K562 (cell line): ENCODE results near the gene S100A9. TPM values are rescaled to one million over a fixed set of nuclear protein-coding genes. Genes with fewer than 3 reads are reported as not detected.

Experiments
- CCNT2 ChIP-seq: IDR thresholded peaks from 2 replicates; pipeline ENCODE4 v1.6.1; 2011; ENCODE audit warnings: borderline replicate concordance, low read depth, mild to moderate bottlenecking, moderate library complexity, mixed read lengths, low read length; ENCODE audit not compliant: insufficient read length; ENCODE audit errors: extremely low read depth
- CEBPB ChIP-seq: fragments of 450-650 bp; IDR thresholded peaks from 2 replicates; pipeline ENCODE4 v1.6.1; 2016; ENCODE audit warnings: missing genetic modification characterization, missing compliant biosample characterization
- E2F5 ChIP-seq: sonication (generic); formaldehyde crosslinking; IDR thresholded peaks from 2 replicates; pipeline ENCODE4 v1.8.0; 2022; ENCODE audit warnings: mild to moderate bottlenecking, missing genetic modification reagents
- ILF3 ChIP-seq: fragments of 450-650 bp; IDR thresholded peaks from 2 replicates; pipeline ENCODE4 v1.6.1; 2018; ENCODE audit warnings: antibody characterized with exemption, mild to moderate bottlenecking, moderate library complexity, borderline replicate concordance
- KAT8 ChIP-seq: fragments of 450-650 bp; IDR thresholded peaks from 2 replicates; pipeline ENCODE4 v1.6.1; 2016; ENCODE audit warnings: low read depth, mild to moderate bottlenecking
- PRDM10 ChIP-seq: fragments of 450-650 bp; IDR thresholded peaks from 2 replicates; pipeline ENCODE4 v1.6.1; 2018; ENCODE audit not compliant: partially characterized antibody
- TARDBP ChIP-seq: fragments of 450-650 bp; IDR thresholded peaks from 2 replicates; pipeline ENCODE4 v1.6.1; 2016
- ZNF232 ChIP-seq: sonication (generic); formaldehyde crosslinking; IDR thresholded peaks from 2 replicates; pipeline ENCODE4 v1.8.0; 2022; ENCODE audit warnings: mild to moderate bottlenecking, missing genetic modification reagents
- polyA plus RNA-seq, 8 experiments: library from polyadenylated mRNA; depleted of rRNA in 4 of 8; stranded (reverse) in 5 of 8; unstranded in 3 of 8; fragments of >200 nt; fragmentation: Nextera tagmentation in 2 of 8; fragmentation: Illumina TruSeq in 1 of 8; extraction: Ambion mirVana in 2 of 8; extraction: Trizol in 1 of 8; gene quantifications; 2 replicates each; pipeline versions ENCODE4 v1.2.1 to v1.2.3, GENCODE V29; 2011 to 2014; ENCODE audit warnings: inconsistent platforms in 1 of 8, missing spikeins in 1 of 8
- total RNA-seq, 7 experiments: library from RNA; depleted of rRNA in 6 of 7; stranded (reverse); fragments of >200 nt in 6 of 7; fragmentation: Illumina TruSeq in 2 of 7; extraction: Trizol in 2 of 7; gene quantifications; 2 replicates each; pipeline versions ENCODE4 v1.2.1 to v1.2.3, GENCODE V29; 2011 to 2021; ENCODE audit warnings: low replicate concordance in 1 of 7
- TF ChIP-seq, protein P1 (sequence below): sonication (generic); formaldehyde crosslinking; IDR thresholded peaks from 2 replicates; pipeline ENCODE4 v1.9.0; 2022; ENCODE audit warnings: mild to moderate bottlenecking, missing genetic modification reagents
- TF ChIP-seq, protein P2 (sequence below): fragments of 250-450 bp; sonication (Bioruptor Pico); IDR thresholded peaks from 2 replicates; pipeline ENCODE4 v1.5.0; 2021; ENCODE audit warnings: mild to moderate bottlenecking, moderate library complexity

S100A9 gene
- total and polyA plus RNA-seq, 9 of the 15 experiments (the other 6 are each of a cell fraction or from before 2014, with no cell fraction given) = 0.80 TPM; not detected in 8

GRCh38 chr1:153343811-153344717 lies 13.6 kb upstream of the S100A9 start (continued):
- TF ChIP-seq, protein P1, sequence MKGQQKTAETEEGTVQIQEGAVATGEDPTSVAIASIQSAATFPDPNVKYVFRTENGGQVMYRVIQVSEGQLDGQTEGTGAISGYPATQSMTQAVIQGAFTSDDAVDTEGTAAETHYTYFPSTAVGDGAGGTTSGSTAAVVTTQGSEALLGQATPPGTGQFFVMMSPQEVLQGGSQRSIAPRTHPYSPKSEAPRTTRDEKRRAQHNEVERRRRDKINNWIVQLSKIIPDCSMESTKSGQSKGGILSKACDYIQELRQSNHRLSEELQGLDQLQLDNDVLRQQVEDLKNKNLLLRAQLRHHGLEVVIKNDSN (CRISPR knock-in tag) = no peak
- TF ChIP-seq E2F5 (CRISPR knock-in tag) (no peak), CEBPB (tag) (peak; percentile 56), ZNF232 (no peak), ILF3 (no peak; the same call in 1 of the 2 replicates), KAT8 (no peak), TARDBP (peak; percentile 99), PRDM10 (no peak), CCNT2 (peak; percentile 90)
- TF ChIP-seq, protein P2, sequence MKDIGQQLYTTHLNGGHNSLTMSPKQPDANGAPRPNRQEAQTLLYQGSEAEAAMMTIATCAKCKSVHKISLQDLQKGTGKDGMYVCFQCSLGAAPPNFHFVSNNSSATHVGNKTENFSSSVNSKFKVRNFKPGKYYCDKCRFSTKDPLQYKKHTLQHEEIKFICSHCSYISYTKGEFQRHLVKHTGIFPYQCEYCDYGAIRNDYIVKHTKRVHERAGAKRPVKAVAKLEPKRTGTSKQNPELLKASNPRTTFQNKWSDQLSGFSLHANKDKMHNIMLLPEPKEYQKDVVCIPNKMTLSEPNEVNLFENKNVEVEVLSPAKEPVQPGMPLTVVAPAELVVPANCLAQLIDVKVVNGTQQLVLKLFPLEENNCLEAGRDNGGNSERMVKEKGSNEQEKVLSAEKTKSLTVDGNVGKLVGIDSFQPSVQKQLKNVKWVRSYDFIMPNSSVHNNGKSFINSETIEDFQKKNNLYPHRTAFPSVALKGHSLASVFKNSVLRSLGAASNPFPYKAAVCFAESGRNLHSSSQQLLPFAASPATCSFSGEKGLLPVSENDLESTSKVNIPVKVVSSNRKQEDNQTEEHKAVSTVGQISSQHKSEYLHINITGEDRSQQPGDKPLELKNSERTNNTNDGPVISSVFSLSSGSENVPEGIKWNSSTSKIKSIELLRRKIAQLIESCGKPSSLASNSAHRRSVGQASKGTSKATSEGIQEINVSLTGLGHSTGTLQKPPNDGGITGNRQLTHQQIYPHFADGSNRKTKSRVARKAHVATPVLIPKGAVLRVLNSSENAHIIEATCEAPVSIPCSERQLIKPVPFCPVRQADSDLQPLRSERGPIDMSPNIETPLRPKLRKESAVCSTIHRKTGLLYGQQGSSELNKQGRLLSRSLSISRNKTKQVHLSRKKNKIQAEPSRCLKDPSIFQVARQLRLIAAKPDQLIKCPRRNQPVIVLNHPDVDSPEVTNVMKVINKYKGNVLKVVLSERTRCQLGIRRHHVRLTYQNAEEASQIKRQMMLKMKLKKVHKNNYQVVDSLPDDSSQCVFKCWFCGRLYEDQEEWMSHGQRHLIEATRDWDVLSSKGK = no peak
